CD4-positive, alpha-beta T cell treated with Interleukin-21 for 1 hour (primary cell): ENCODE results near the gene LBP.
"Not testable (repeated sequence)": the region's sequence is repeated elsewhere in the genome, so short reads cannot be mapped to it uniquely, and the experiment has no call there.

Source experiments
- DNase-seq: peaks from one replicate; pipeline ENCODE4 v3.0.0-alpha.2; 2020

Gene LBP

GRCh38 chr20:38321959-38322598 is 24.2 kb upstream of the LBP start:
- no peak for DNase-seq

- no peak for DNase-seq
Measured at GRCh38 chr20:38324159-38324558, 22.1 kb upstream of the LBP start.

GRCh38 chr20:38325167-38325566 is 21.1 kb upstream of the LBP start:
- no peak for DNase-seq

GRCh38 chr20:38325905-38326304 is 20.4 kb upstream of the LBP start:
- no peak for DNase-seq

GRCh38 chr20:38326309-38326708 is 20.0 kb upstream of the LBP start:
- DNase-seq, result no peak

GRCh38 chr20:38330638-38331037 is 15.6 kb upstream of the LBP start:
- no peak for DNase-seq

GRCh38 chr20:38331245-38331644 is 15.0 kb upstream of the LBP start:
- no peak for DNase-seq

GRCh38 chr20:38331814-38332213 is 14.5 kb upstream of the LBP start:
- DNase-seq, result no peak

GRCh38 chr20:38334016-38334415 is 12.3 kb upstream of the LBP start:
- no peak for DNase-seq

GRCh38 chr20:38336726-38337125 is 9.6 kb upstream of the LBP start:
- no peak for DNase-seq

GRCh38 chr20:38337561-38338140 is 8.6 kb upstream of the LBP start:
- no peak for DNase-seq

GRCh38 chr20:38338849-38339520 is 7.3 kb upstream of the LBP start:
- no peak for DNase-seq

- not testable (repeated sequence) for DNase-seq
Measured at GRCh38 chr20:38339521-38339896, 6.8 kb upstream of the LBP start.

- no peak for DNase-seq
Measured at GRCh38 chr20:38339997-38340396, 6.3 kb upstream of the LBP start.

GRCh38 chr20:38340693-38341092 is 5.6 kb upstream of the LBP start:
- DNase-seq, result no peak

GRCh38 chr20:38342216-38342615 is 4.1 kb upstream of the LBP start:
- no peak for DNase-seq

GRCh38 chr20:38342713-38343310 is 3.5 kb upstream of the LBP start:
- DNase-seq, result no peak

- DNase-seq, result no peak
Measured at GRCh38 chr20:38343311-38344106, 2.8 kb upstream of the LBP start.

GRCh38 chr20:38344107-38344701 is 2.1 kb upstream of the LBP start:
- DNase-seq, result no peak

- DNase-seq, result no peak
Measured at GRCh38 chr20:38345643-38346042, 639 bp upstream of the LBP start.

GRCh38 chr20:38346741-38347140 is 459 bp downstream of the LBP start:
- DNase-seq, result no peak

- no peak for DNase-seq
Measured at GRCh38 chr20:38349856-38350255, 3.6 kb downstream of the LBP start.
